HG03064 (cell line): Measurements from ENCODE around the gene GNB1L.

Experiments used
- ATAC-seq: cut with Tn5 transposase; IDR thresholded peaks from one replicate; pipeline ENCODE4 v1.9.1; 2021; ENCODE audit warnings: low read depth; ENCODE audit not compliant: unreplicated experiment

GNB1L gene

GRCh38 chr22:19826619-19826950, 28.1 kb downstream of the GNB1L start:
- ATAC-seq, result no peak

GRCh38 chr22:19825904-19826618, 28.6 kb downstream of the GNB1L start:
- no peak for ATAC-seq

GRCh38 chr22:19824926-19825339, 29.7 kb downstream of the GNB1L start:
- ATAC-seq, result no peak

GRCh38 chr22:19824212-19824925, 30.3 kb downstream of the GNB1L start:
- no peak for ATAC-seq

GRCh38 chr22:19823902-19824211, 30.8 kb downstream of the GNB1L start:
- ATAC-seq, result no peak

GRCh38 chr22:19823191-19823901, 31.3 kb downstream of the GNB1L start:
- no peak for ATAC-seq

- ATAC-seq, result no peak
Measured at GRCh38 chr22:19822301-19823117, 32.2 kb downstream of the GNB1L start.

GRCh38 chr22:19821523-19822300, 33.0 kb downstream of the GNB1L start:
- ATAC-seq, result no peak

GRCh38 chr22:19820880-19821522, 33.7 kb downstream of the GNB1L start:
- no peak for ATAC-seq

- no peak for ATAC-seq
Measured at GRCh38 chr22:19819911-19820879, 34.5 kb downstream of the GNB1L start.

- no peak for ATAC-seq
Measured at GRCh38 chr22:19819208-19819910, 35.3 kb downstream of the GNB1L start.

- no peak for ATAC-seq
Measured at GRCh38 chr22:19818324-19819207, 36.1 kb downstream of the GNB1L start.

- ATAC-seq, result no peak
Measured at GRCh38 chr22:19816372-19817119, 38.1 kb downstream of the GNB1L start.

- no peak for ATAC-seq
Measured at GRCh38 chr22:19815823-19816290, 38.8 kb downstream of the GNB1L start.

GRCh38 chr22:19815093-19815822, 39.4 kb downstream of the GNB1L start:
- no peak for ATAC-seq

- ATAC-seq, result no peak
Measured at GRCh38 chr22:19814428-19814827, 40.2 kb downstream of the GNB1L start.
